Stimulated activated CD4-positive, alpha-beta T cell treated with anti-CD3 and anti-CD28 coated beads, Interleukin-1b, Interleukin-23, amount 100 ng/mL, for 4 hours (primary cell): ENCODE data around the gene WSB1.
"Not testable (repeated sequence)": the region's sequence is repeated elsewhere in the genome, so short reads cannot be mapped to it uniquely, and the experiment has no call there.

ENCODE experiments used
- DNase-seq, 2 donors: peaks; one replicate each; pipeline ENCODE4 v3.0.0-alpha.2; 2020; ENCODE audit warnings: low read depth in 2 of 2

WSB1 gene

DNA sequence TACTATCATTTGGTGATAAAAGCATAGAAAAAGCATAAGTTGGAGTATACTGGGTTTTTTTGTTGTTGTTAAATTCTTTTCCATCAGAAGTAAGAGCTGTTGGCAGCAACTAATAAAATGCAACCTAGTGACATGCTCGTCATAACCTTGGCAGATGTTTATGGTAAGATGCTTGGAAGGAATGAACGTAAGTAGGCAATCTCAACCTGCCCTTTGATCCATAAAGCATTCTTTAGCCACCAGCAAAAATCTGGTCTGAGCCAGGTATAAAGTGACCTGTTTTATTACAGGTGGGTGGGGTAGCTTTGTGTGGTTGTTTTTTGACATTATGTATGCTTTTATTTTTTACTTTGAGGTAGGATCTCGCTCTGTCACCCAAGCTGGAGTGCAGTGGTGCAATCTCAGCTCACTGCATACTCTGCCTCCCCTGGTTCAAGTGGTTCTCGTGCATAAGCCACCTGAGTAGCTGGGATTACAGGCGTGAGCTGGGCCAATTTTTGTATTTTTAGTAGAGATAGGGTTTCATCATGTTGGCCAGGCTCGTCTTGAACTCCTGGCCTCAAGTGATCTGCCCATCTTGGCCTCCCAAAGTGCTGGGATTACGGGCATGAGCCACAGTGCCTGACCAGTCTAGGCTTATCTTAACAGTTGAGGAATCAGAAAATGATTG lies 22.0 kb downstream of the WSB1 start:
- DNase-seq = no peak

DNA sequence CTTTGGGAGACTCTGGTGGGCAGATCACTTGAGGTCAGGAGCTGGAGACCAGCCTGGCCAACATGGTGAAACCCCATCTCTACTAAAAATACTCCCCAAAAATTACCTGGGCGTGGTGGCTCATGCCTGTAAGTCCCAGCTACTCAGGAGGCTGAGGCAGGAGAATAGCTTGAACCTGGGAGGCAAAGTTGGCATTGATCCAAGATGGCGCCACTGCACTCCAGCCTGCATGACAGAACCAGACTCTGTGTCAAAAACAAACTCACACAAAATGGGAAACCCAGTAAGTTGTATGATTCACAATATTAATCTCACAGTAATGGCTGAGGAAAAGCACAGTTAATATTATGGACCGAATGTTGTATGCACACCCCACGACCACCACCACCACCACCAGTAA lies 24.3 kb downstream of the WSB1 start:
- no peak for DNase-seq

DNA sequence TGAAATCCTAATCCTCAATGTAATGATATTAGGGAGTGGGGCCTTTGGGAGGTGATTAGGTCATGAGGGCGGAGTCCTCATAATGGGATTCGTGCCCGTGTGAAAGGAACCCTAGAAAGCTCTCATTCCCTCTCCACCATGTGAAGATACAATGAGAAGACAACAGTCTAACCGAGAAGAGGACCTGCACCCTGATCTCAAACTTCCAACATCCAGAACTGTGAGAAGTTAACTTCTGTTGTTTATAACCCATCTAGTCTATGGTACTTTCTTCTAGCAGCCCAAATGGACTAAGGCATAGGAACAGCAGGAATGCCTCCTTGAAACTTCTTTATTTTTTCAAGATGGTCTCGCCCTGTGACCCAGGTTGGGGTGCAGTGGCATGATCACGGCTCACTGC lies 24.7 kb downstream of the WSB1 start:
- no peak for DNase-seq

DNA sequence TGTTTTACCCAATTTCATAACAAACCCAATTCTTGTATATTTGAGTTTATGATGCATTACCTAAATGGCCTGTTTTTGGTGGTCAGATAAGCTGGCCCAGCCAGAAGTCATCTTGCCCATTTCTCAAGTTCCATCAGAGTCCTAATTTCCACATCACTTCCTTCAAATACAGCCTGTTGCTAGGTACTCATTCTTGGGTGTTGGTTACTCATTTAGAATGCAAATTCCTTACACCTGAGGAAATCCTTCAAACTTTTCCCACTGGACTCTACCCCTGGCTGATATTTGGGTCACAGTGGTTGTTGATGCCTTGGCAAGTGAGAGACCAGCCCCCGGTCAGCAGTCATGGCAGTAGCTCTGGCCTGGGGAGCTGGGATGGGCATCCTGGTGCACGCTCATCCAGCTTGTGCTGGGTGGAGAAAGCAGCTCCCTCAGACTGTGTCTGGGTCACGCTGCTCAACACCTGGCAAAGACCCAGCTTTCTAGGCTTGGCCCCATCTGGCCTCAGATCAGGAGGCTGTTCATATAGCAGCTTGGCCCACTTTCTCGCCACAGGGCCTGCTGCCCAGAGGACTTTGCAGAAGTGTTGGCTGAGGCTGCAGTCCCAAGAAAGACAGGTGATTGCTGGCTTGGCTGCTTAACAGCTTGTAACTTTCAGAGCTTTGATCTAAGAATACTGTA lies 25.8 kb downstream of the WSB1 start:
- DNase-seq = no peak

DNA sequence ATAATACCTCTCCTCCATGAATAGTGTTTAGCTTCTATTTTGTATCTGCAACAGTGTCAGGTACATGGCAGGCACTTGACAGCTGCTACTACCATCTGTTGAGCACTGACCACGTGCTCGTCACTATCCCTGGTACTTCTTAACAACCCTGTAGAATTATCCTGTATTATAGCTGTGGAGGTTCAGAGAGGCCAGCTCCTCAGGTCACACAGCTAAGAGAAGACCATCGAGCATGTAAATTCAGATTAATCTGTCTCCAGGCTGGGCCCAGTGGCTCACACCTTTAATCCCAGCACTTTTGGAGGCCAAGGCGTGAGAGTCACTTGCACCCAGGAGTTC lies 26.3 kb downstream of the WSB1 start:
- no peak for DNase-seq

DNA sequence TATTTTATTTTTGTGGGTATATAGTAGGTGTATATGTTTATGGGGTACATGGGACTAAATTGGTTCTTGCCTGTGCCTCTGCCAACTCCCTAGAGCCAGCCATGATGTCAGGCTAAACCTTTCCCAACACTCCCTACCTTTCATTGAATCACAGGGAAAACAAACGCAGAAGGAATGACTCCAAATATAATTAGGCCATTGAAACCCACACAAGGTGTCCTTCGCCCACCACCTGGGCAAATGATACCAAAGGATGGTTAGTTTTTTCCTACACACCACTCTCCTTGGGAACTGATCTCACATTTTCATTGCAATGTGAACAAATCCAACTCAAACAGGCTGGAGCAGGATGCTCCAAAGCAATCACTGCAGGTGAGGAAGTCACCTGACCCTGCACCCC lies 27.5 kb downstream of the WSB1 start:
- DNase-seq = no peak

DNA sequence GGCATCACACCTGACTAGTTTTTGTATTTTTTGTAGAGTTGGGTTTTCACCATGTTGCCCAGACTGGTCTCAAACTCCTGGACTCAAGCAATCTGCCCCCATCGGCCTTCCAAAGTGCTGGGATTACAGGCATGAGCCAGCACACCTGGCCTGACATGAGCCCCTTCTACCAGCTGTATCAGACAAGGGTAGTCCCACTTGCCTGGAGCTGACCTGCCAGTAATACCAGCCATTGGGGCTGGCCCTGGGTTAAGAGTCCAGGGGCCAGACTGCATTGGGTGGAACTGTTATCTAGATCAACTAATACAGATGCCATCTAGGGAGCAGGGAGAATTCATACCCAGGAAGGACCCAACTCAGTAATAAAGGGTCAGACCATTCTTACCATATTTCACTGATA lies 28.1 kb downstream of the WSB1 start:
- no peak for DNase-seq

DNA sequence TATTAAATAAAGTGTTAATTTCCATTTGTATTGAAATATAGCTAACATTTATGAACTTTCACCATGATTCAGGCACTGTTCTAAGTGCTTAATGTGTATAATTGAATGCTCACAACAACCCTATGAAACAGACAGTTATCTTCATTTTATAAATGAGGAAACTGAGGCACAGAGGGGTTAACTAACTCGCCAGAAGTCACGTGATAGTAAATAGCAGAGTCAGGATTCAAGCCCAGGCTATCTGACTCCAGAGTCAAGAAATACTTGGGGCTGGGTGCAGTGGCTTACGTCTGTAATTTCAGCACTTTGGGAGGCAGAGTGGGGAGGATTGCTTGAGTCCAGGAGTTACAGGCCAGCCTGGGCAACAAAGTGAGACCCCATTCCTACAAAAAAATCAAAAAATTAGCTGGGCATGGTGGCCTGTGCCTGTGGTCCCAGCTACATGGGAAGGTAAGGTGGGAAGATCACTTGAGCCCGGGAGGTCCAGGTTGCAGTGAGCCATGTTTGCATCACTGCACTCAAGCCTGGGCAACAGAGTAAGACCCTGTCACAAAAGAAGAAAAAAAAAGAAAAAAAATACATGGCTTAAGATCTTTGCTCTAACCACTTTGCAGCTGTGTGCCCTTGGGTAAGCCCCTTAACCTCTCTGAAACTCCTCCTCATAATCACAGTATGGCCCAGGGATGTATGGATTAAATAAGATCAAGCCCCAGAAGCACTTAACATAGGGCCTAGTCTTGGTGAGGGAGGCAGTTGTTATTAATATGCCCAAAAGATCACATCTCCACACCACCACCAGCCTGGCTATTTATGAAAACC lies 29.0 kb downstream of the WSB1 start:
- no peak for DNase-seq

DNA sequence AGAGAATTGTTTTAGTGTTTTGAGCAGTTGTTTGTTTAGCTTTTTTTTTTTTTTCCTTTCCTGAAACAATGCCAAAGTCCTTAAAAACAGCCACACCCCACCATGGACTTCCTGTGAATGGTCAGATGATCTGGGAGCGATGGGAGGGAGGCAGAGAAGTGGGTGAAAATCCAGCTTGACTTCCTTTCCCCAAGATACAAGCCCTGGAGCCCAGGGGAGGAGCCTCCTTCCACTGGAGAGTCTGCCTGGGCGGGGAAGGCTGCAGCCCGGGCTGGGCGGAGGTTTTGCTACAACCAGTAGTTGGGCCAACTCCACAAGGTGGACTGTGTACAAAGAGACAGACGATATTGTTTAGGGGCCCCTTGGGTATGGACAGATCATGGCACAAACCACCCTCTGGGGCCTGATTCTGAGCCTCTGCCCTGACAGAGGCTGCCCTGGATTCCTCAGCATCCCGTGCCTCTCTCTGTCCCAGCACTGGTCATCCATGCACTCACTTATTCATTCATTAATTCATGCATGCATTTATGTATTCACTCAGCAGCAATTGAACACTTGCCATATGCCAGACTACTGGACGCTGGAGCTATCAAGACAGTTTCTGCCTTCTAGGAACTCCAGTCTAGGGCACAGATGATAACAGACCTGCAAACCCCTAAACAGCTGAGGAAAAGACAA lies 29.8 kb downstream of the WSB1 start:
- DNase-seq = no peak

DNA sequence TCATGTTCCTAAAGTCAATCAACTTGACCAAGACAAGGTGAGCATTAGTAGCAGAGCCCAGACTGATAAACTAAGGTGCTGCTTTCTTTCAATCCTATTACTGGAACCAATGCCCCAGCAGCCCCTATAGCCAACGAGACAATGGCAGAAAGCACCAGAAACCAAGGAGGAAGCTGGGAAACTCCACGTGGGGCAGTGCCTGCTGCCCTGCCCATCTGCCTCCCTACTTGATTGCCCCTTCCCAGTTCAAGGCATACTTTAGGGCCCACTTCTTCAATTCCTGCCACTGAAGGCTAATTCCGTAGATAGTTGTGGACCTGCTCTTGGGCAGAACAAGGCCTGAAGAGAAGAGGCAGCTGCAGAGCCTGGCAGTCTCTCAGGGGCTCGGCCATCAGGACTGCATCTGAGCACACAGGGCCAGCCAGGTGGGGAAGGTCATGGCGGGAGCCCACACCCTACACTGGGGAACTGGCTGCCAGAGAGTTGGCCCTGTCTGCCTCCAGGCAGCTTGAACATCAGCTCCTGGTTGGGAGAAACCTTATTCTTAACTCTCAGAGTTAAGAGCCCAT lies 30.9 kb downstream of the WSB1 start:
- DNase-seq = no peak

DNA sequence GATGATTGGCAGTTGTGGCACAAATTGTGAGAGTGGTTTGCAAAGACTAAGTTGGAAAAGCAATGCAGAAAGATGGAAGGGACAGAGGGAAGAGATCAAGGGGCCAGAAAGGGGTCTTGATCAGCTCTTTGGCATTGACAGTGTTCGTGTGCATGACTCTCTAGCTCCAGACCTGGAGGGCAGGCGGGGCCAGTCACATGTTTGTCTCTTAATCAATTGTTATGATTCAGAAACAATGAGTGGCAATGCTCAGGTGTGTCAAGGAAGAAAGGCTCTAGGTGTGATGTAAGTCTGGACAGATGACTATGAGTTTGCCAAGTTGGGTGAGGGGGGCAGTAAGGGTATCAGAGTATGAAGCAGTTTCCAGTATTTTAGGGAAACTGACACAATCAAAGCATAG lies 32.1 kb downstream of the WSB1 start:
- no peak for DNase-seq

DNA sequence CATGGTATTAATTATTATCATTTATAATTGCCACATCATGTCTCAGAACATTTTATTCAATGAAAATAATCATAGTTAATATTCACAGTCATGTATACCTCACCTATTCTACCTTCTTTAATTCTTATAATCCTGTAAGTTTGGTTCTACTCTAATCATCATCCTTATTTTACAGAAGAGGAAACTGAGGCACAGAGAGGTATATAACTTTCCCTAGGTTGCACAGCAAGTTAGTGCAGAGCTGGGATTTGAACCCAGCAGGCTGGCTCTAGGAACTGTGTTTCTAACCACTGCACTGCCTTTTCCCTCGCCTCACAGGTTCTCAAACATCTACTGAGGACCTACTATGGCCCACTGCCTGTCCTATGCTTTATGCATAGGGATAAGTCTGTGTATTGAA lies 32.7 kb downstream of the WSB1 start:
- DNase-seq = no peak

DNA sequence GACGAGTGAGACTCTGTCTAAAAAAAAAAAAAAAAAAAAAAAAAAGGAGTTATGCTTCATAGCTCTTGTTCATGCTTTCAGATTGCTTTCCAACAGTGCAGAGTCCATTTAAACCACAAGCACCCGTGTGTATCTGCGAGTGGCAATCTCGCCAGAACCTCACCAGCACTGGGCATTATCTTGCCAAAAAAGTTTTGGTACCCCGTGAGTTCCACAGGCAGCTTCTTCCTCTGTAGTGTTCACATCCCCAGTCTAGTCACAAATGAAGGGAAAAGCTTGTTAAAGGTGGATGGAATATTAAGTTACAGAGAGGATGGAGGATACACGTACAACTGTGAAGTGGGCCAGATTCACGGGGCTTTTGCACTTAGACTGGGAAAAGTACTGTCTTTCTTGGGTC lies 33.5 kb downstream of the WSB1 start:
- DNase-seq = no peak

DNA sequence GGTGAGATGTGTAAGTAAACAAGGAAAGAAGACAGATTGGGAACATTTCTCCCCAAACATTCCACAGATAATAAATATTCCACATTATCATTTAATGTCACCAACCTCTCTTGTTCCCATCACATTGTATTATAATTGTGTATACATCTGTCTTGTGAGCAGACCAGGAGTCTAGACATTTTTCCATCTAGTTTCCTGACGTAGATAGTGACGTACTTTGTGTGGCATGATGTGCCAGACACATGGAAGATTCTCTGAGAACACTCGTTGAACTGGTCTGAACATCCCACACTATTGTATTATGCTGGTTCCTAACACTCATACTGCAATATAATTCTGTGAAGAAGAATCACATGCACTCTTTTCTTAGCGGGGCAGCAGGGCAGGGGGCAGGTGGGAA lies 34.0 kb downstream of the WSB1 start:
- no peak for DNase-seq

DNA sequence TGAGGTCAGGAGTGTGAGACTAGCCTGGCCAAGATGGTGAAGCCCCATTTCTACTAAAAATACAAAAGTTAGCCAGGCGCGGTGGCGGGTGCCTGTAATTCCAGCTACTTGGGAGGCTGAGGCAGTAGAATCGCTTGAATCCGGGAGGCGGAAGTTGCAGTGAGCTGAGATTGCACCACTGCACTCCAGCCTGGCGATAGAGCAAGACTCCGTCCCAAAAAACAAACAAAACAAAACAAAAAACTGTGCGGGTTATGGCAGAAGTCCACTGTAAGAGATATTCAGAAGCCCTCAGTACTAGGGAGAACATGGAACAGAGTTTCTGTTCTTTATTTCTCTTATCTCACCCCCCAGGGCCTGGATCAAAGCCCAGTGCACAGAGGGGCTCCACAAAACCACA lies 34.8 kb downstream of the WSB1 start:
- not testable (repeated sequence) for DNase-seq

DNA sequence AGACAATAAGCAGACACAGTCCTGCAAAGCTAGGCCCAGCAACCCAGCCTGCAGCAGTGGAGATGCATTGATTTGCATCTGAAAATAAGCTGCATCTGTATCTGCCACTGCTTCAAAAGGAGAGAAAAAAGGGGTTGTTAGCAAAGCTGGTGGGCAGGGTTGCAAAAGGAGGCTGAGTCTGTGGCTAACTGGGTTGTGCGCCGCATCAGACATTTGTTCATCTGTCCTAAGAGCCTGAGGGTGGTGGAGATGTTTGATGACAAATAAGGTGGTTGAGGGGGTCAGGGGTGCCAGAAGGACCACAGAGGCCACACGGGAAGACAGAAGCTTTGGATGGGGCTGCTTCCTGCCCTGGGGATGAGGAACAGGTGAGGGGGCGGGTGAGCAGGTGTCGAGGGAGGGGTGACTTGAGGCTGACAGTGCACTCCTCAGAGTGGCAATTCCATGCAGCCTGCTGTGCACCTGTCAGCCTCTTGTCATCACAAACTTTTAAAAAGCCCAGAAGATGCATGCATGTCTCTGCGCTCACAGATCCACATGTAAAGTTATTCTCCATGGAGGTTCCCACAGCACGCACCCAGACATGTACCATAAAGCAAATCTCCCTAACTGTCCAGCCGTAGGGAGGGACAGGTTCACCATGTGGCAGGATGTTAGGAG lies 35.4 kb downstream of the WSB1 start:
- DNase-seq = no peak

DNA sequence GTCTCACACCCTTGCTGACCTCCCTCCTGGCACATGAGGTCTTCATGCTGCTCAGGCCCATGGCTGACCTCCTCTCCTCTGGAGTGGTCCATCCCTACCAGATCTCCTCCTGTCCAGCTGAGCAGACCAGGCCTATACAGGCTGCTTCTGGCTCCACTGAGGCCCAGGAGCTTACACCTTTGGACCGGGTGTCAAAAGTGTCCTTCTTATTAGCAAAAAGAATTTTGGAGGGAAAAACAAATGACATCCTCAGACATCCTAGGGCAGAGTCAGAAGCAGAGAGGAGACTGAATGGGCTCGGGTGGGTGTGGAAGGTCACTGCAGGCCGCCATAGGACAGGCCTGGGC lies 38.1 kb downstream of the WSB1 start:
- no peak for DNase-seq

DNA sequence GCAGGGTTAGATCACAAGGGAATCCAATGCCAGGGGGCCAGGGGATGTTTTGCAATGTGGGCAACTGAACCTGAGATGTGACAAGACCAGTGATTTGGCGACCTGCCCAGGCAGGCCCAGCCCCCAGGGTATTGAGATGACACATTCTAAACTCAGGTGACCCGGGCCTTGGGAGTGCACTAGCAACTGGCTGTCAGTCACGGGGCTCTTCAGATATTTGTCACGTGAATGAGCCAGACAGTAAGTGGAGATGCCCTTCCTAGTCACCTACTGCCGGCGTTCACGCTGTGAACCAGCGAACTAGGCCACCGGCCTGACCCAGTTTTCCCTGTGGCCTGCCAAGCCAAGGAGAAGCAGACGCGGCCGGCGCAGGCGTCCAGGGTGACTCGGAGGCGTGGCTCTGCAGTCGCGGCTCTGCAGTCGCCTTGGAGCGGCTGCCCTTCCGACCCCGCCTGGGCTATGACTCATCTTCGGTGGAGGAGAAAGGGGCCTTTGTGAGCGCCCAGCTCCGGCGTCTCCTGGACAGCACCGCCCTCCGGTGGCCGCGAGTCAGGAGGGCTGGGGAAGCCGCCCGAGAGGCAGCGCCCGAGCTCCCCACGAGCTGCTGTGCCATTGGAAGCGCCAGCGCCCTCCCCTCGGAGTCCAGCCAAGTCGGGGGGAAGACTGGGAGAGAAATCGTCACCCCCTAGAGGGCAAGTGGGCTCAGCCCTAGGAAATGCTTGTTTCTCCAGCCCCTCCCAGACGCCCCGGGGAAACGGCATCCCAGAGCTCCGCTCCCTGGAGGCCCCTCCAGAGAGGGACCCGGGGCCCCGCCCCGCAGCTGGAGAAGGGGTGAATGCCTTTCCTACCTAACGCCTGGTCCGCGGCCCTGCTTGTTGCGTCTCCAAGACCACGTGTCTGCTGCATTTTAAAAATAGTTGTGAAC lies 38.8 kb downstream of the WSB1 start:
- DNase-seq = peak; percentile 71 to 74

DNA sequence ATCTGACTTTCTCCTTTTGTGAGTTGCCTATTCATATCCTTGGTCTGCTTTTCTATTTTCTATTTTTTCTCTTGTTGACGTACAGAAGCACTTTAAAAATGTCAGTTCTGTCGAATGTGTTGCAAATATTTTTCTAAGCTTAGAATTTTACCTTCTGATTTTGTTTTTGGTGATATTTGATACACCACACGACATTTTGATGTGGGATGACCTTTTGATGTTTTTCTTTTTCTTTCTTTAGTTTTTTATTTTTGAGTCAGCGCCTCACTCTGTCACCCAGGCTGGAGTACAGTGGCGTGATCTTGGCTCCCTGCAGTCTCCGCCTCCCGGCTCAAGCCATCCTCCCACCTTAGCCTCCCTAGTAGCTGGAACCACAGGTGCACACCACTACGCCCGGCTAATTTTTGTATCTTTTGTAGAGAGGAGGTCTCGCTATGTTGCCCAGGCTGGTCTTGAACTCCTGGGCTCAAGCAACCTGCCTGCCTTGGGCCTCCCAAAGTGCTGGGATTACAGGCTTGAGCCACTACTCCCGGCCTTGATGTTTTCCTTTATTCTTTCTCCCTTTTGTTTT lies 39.6 kb downstream of the WSB1 start:
- DNase-seq = no peak

DNA sequence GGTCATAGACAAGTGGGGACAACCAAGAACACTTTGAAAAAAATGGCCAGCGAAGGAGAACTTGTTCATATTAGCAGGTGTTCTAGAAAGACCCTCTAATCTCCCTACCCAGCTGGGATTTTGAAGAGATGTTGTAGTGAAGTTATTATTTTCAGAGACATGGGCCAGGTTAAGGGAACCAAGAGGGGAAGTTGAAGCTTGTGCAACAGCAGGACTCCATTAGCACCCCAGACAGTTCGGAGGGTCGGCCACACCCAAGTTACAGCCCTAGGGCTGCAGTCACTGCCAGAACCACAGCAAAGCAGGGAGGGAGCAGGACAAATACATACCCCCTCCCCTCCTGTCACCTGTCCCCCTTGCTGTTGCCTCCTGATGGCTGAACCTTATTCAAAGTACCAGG lies 42.3 kb downstream of the WSB1 start:
- DNase-seq = no peak
